HT1080 (cell line): Measurements from ENCODE around the gene HOXA5. TPM values are rescaled to one million over a fixed set of nuclear protein-coding genes. Genes with fewer than 3 reads are reported as not detected.

ENCODE experiments used
- DNase-seq: peaks from one replicate; pipeline ENCODE4 v3.0.0-alpha.2; 2015; ENCODE audit warnings: low read depth
- total RNA-seq: library from RNA; depleted of rRNA; stranded (reverse); fragments of >200 nt; shearing (Covaris generic); gene quantifications from 2 replicates; pipeline ENCODE4 v1.2.3, GENCODE V29; 2014

The HOXA5 gene
- total RNA-seq, 1 experiment from 2014 or later = 1.9 TPM

GRCh38 chr7:27149842-27150567 lies 6.5 kb upstream of the HOXA5 start:
- DNase-seq = no peak

- DNase-seq = no peak
Measured at GRCh38 chr7:27148756-27149641, 5.5 kb upstream of the HOXA5 start.

DNA sequence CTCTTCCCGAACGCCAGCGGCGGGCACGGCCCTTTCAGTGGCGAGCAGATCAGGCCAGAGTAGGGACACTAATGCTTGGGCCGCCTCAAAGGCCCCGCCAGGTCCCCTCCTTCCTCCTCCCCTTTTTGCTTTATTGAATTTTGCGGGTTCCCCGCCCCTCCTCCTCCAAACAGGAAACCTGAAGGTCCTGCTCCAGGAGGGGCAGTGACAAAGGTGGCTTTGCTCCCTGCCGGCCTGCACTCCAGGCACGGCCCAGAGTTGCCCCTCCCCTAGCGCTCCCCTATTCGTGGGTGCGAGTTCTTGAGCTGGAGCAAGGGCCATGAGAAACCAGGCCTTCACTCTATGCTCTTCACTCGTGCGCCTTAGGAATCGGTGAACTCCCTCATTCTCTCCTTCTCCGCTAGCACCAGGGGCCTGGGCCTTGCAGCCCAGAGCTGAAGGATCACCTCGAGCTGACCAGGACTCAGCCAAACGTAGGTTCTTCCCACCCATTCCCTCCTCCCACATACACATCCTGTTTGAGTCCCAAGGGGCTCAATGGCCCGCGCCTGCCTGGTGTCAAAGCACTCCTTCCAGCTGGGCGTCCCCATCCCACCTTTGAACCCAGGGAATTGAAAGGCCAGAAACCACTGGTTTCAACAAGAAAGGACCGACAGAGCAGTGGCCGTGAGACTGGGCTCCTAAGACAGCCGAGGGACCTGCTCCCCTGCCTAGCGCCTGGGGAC lies 4.7 kb upstream of the HOXA5 start:
- no peak for DNase-seq

DNA sequence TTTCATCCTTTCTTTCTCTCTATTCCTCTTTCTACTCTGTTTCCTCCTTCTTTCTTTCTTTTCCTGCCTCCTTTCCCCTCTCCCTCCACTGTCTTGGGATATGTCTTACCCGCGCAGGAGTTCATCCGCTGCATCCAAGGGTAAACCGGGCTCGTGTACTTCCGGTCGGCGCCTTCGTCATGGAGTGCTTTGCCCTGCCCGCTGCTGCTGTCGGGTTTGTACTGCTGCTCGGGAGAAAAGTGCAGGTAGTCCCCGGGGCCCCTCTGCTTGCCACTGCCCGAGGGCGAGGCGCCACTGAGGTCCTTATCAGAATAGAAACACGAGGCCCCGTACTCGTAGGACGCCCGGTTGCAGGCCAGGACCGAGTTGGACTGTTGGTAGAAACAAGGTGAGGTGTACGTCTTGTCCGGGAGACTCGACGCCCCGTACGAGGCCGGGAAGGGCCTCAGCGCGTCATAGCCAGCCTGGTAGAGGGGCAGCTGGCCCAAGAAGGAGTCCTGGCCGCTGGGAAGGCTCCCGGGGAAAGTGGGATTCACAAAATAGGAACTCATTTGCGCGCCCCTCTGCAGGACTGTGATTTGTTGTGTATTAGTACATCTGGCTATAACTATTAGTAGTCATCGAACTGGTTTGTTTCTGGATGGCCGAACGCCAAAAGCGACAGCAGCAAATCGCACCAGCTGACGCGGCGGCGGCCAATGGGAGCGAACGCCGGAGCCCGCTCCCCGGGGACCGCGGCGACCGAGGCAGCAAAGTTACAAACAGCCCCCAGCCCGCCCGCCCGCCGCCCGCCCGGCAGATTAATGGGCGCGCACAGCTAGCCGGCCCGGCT lies 3.9 kb upstream of the HOXA5 start, which contains the start of gene HOXA6:
Gene HOXA6, minus strand, starts transcription at position 576 of the 832 bp plus-strand sequence. Its CDS starts 25 bp downstream, at position 551.
- no peak for DNase-seq

DNA sequence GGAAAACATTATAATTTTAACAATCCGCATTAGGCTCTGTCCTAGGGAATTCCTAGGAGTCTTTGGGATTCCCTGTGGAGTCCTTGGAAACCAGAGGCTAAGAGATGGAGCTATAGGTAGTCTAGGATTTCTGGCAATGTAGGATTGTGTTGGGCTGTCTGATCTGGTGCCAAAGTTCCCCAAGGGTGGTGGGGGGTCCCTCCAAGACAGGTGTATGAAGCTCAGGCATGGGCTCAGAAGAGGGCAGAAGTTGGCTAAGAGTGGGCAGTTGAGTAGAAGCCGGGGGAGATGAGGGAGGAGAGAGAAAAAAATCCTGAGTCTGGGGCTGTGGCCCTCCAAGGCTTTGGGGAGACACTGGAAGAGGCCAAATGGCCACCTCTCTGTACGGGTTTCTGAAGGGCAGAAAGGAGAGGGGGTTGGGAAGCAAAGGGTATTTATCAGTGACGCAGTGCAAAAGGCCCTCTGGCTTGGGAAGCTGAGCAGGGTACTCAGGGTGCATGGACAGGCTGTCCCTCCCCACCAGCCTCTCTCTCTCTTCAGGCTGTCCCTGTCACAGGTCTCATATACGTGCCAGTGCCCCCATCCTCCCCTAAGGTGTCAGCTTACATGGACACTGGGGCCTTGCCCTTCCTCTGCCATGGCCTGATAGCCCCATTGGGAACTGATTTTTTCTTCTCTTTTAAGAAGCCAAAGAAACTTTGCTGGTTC lies 3.2 kb upstream of the HOXA5 start:
- DNase-seq = no peak

DNA sequence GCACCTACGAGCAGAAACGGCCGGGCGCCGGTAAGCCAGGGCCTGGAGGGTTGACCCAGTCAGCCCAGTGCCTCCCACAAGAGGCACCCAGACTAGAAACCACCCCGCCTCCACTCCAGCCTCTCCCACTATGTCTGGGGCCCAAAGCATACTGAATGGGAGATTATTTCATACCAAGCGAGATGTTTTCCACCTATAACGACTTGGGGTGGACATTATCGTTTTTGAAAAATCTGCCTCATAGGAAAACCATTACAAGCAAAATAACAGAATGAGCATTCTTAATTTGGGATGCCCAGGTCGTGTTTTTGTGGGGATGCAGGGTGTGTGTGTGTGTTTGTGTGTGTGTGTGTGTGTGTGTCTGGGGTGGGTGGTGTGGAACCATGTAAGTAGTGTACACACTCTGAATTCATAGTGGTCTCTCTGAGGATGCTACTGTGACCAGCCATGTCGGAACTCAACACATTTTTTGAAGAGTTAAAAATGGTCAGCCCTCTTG lies 2.5 kb upstream of the HOXA5 start:
- no peak for DNase-seq

DNA sequence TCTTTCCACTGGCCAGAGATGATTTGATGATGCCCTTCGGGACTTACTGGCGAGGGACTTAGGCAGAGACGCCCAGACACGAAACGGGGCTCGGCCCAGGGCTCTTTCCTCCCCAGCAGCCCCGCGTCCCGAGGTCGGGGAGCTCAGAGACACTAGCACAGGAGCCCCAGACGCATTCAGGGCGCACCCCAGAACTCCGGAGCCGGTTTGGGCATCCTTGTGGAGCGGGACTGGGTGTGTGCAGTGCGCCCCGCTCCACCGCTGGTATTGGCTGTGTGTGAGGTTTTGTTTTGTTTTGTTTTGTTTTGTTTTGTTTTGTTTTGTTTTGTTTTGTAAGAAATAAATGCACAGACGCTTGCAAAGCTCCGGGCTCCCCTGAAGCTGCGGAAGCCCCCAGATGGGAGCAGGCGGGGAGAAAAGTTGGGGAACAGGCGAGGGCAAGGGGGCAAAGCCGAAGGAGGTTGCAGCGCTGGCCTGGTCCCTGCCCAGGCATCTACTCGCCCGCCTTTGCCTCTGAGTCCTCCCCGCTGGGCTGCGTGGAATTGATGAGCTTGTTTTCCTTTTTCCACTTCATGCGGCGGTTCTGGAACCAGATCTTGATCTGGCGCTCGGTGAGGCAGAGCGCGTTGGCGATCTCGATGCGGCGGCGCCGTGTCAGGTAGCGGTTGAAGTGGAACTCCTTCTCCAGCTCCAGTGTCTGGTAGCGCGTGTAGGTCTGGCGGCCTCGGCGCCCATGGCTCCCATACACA lies 1.9 kb upstream of the HOXA5 start:
- no peak for DNase-seq

DNA sequence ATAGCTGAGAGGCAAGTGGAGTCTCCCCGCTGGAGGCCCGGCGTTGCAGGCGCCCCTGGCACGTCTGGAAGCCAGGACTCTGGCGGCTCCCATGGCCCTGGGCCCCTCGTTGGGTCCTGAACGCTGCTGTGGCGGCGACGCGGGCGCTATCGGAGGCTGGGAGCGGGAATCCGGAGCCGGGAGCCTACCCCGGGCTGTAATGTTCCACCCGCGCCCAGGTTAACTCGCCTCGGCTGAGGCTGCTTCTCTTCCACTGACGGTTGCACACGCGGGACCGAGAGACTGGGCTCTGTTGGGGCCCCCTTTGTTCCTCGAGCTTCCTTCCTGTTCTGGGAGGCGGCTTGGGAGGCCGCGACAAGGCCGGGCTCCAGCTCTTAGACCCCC lies 1.3 kb upstream of the HOXA5 start:
- no peak for DNase-seq

DNA sequence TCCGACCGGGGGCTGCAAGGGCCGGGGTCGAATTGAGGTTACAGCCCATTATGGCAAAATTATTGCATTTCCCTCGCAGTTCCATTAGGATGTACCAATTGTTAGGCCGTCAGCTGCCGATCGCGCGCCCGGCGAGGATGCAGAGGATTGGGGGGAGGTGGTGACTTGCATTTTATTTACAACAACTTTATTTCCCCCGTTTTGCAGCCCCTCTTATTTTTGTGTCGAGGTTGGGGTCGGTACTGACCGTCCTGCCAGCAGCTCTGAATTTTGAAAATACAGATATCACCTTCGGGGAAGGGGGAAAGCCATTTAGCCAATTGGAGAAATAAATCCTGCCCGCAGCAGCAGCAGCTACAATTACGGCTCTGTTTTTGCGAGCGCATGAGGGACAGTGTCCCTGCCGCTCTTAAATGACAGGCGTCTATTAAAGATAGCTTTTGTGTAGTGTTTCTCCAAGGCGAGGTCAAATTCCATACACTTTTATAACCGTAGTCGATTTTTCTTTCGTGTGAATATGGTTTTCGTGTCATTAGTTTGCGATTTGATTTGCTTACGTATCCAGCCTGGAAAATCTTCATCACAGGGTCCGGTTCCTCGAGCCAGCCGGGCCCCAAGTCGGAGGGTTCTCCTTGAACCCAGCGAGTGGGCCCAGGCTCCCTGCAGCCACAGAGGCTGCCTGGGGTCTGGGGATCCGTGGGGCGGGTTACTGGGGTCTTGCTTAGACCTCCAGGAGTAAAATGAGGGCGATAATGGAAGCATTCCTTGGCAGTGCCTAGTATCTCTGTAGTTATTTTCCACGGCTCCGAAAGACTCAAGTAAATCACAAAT lies 684 bp upstream of the HOXA5 start:
- no peak for DNase-seq

DNA sequence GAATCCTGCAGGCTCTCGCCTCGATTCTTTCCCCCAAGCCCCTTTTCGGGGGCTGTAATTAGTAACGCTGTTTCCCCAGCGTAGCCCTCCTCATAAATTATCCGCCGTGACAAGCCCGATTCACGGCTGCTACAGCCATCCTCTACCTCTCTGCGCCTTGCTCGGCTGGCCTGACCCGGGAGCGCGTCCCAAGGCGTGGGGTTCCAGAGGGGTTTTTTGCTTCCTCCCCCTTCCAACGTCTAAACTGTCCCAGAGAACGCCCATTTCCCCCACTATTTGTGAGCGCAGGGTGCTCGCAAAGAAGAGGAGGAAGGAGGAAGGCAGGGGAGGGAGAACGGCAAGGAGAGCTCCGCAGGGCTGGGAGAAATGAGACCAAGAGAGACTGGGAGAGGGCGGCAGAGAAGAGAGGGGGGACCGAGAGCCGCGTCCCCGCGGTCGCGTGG lies 880 bp downstream of the HOXA5 start:
- DNase-seq = no peak

- DNase-seq = no peak
Measured at GRCh38 chr7:27141923-27142579, 1.4 kb downstream of the HOXA5 start.

GRCh38 chr7:27141137-27141922 lies 2.2 kb downstream of the HOXA5 start:
- DNase-seq = no peak

GRCh38 chr7:27140126-27140857 lies 3.2 kb downstream of the HOXA5 start:
- no peak for DNase-seq

GRCh38 chr7:27139334-27140125 lies 4.0 kb downstream of the HOXA5 start:
- DNase-seq = no peak

GRCh38 chr7:27138985-27139333 lies 4.5 kb downstream of the HOXA5 start:
- DNase-seq = no peak

DNA sequence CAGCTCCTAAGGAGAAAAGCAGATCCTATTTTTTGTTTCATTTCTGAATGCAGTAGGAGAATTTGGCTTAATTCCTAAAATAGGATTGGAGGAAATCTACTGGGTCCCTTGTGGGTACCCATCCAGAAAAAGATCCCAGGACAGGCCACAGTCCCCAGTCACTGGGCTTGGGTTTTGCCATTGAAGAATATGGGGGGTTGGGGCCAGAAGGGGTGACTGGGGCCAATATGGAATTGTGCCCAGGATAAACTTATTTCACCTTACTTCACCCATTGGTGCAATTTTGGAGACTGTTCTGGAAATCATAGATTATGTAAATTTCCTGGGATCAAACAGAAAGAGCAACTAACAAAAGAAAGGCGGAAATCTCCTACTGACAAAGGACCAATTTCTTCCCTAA lies 5.0 kb downstream of the HOXA5 start:
- no peak for DNase-seq
